OCI-LY3 (cell line): Measurements from ENCODE around the gene FETUB.

Experiments used
- H2AFZ ChIP-seq: fragments of 200-600, 300-600 bp; shearing (Covaris generic); 2 replicates; pipeline ENCODE4 v1.6.0; 2014; ENCODE audit warnings: antibody characterized with exemption, low read depth, low read length
- H3K27ac ChIP-seq: fragments of 200-600, 300-600 bp; sonication (generic); 2 replicates; pipeline ENCODE4 v1.5.1; 2014; ENCODE audit warnings: mild to moderate bottlenecking, low read length, moderate library complexity, mixed read lengths
- H3K27me3 ChIP-seq: fragments of 200-600, 300-600 bp; sonication (generic); 2 replicates; pipeline ENCODE4 v1.6.1; 2014; ENCODE audit warnings: low read depth, low read length, mixed read lengths
- H3K36me3 ChIP-seq: fragments of 200-600, 300-600 bp; sonication (generic); replicated peaks from 2 replicates; pipeline ENCODE3; 2014; ENCODE audit warnings: low read depth, low read length, mixed read lengths
- H3K4me1 ChIP-seq: fragments of 300-600, 200-600 bp; sonication (generic); 2 replicates; pipeline ENCODE4 v1.6.1; 2014; ENCODE audit warnings: low read length, mixed read lengths
- H3K4me2 ChIP-seq: fragments of 200-600, 300-600 bp; sonication (generic); 2 replicates; pipeline ENCODE4 v1.6.1; 2014; ENCODE audit warnings: low read length, mixed read lengths
- H3K4me3 ChIP-seq: fragments of 300-600, 200-600 bp; sonication (generic); 2 replicates; pipeline ENCODE4 v1.5.1; 2014; ENCODE audit warnings: antibody characterized with exemption, mild to moderate bottlenecking, low read length, moderate library complexity
- H3K79me2 ChIP-seq: fragments of 300-600, 200-600 bp; shearing (Covaris generic); 2 replicates; pipeline ENCODE4 v1.6.1; 2014; ENCODE audit warnings: mild to moderate bottlenecking, low read length, mixed read lengths
- H3K9ac ChIP-seq: fragments of 300-600, 200-600 bp; shearing (Covaris generic); 2 replicates; pipeline ENCODE4 v1.6.0; 2014; ENCODE audit warnings: mild to moderate bottlenecking, low read length, moderate library complexity
- H3K9me3 ChIP-seq: fragments of 200-600, 300-600 bp; shearing (Covaris generic); 2 replicates; pipeline ENCODE4 v1.6.1; 2014; ENCODE audit warnings: low read length, mixed read lengths; ENCODE audit not compliant: insufficient read depth
- H4K20me1 ChIP-seq: fragments of 200-600, 300-600 bp; sonication (generic); 2 replicates; pipeline ENCODE4 v1.6.1; 2016; ENCODE audit warnings: low read length, mixed read lengths; ENCODE audit not compliant: insufficient read depth
- CTCF ChIP-seq: fragments of 200-600, 300-600 bp; sonication (generic); IDR thresholded peaks from 2 replicates; pipeline ENCODE4 v1.5.1; 2014; ENCODE audit warnings: antibody characterized with exemption, low read length, low read depth
- EZH2phosphoT487 ChIP-seq: fragments of 200-600 bp; shearing (Covaris generic); IDR thresholded peaks from 2 replicates; pipeline ENCODE4 v1.6.1; 2018; ENCODE audit warnings: antibody characterized with exemption, mixed run types, low read depth

The FETUB gene

GRCh38 chr3:186639778-186640472 lies at the start of gene FETUB:
TSS of gene FETUB (plus strand) at chr3:186640399. CDS start at chr3:186640461, 62 bp downstream.
- H4K20me1 ChIP-seq, result no peaks in the 10 kb centered on the region

GRCh38 chr3:186590580-186591295 lies 49.5 kb upstream of the FETUB start:
- no peak for TF ChIP-seq EZH2phosphoT487
- TF ChIP-seq CTCF, result no peak
- H3K27ac ChIP-seq, result no peak overlapping the region
- no peaks in the 10 kb centered on the region for H4K20me1 ChIP-seq

More at GRCh38 chr3:186639778-186640472, at the start of gene FETUB:
- Histone ChIP-seq H3K4me1 (no peaks in the 10 kb centered on the region), H2AFZ (no peak within 1 kb of the TSS), H3K9ac (no peak within 1 kb of the TSS), H3K27ac (no peak within 1 kb of the TSS), H3K9me3 (no peaks in the 10 kb centered on the region), H3K4me3 (no peak within 1 kb of the TSS), H3K79me2 (no peaks in the 10 kb centered on the region), H3K27me3 (peaks cover 39% of the 10 kb centered on the region), H3K36me3 (no peaks in the 10 kb centered on the region), H3K4me2 (no peak within 1 kb of the TSS)
- TF ChIP-seq CTCF (no peak), EZH2phosphoT487 (no peak)

GRCh38 chr3:186592682-186593081 lies 47.5 kb upstream of the FETUB start:
- H3K79me2 ChIP-seq, result no peaks in the 10 kb centered on the region
- H3K9ac ChIP-seq, result no peak overlapping the region
- H4K20me1 ChIP-seq, result no peaks in the 10 kb centered on the region
- H3K9me3 ChIP-seq, result no peaks in the 10 kb centered on the region
- TF ChIP-seq CTCF, result no peak
- no peak for TF ChIP-seq EZH2phosphoT487
- no peaks in the 10 kb centered on the region for H3K4me1 ChIP-seq
- no peak overlapping the region for H3K4me3 ChIP-seq
- H3K4me2 ChIP-seq, result no peak overlapping the region
- no peaks in the 10 kb centered on the region for H3K36me3 ChIP-seq
- H3K27me3 ChIP-seq, result no peaks in the 10 kb centered on the region
- H2AFZ ChIP-seq, result no peak overlapping the region
- H3K27ac ChIP-seq, result no peak overlapping the region

More at GRCh38 chr3:186590580-186591295, 49.5 kb upstream of the FETUB start:
- H3K79me2 ChIP-seq, result no peaks in the 10 kb centered on the region
- no peaks in the 10 kb centered on the region for H3K27me3 ChIP-seq
- peaks cover 5% of the 10 kb centered on the region for H3K36me3 ChIP-seq
- H3K9me3 ChIP-seq, result no peaks in the 10 kb centered on the region
- H2AFZ ChIP-seq, result no peak overlapping the region
- H3K4me1 ChIP-seq, result no peaks in the 10 kb centered on the region
- no peak overlapping the region for H3K4me2 ChIP-seq
- H3K4me3 ChIP-seq, result no peak overlapping the region
- H3K9ac ChIP-seq, result no peak overlapping the region

- TF ChIP-seq EZH2phosphoT487 (no peak), CTCF (no peak)
- no peaks in the 10 kb centered on the region for H3K9me3 ChIP-seq
- H3K9ac ChIP-seq, result no peak overlapping the region
- H3K36me3 ChIP-seq, result no peaks in the 10 kb centered on the region
- H3K27me3 ChIP-seq, result no peaks in the 10 kb centered on the region
- no peaks in the 10 kb centered on the region for H3K4me1 ChIP-seq
- H3K4me2 ChIP-seq, result no peak overlapping the region
- H2AFZ ChIP-seq, result no peak overlapping the region
- H3K27ac ChIP-seq, result no peak overlapping the region
- no peaks in the 10 kb centered on the region for H4K20me1 ChIP-seq
- no peak overlapping the region for H3K4me3 ChIP-seq
- H3K79me2 ChIP-seq, result no peaks in the 10 kb centered on the region
Measured at GRCh38 chr3:186593862-186594261, 46.3 kb upstream of the FETUB start.
